Colonic mucosa (tissue), 4 donors: Measurements from ENCODE around the gene CABCOCO1. TPM values are rescaled to one million over a fixed set of nuclear protein-coding genes. Genes with fewer than 3 reads are reported as not detected.

Experiments
- DNase-seq: peaks from one replicate; pipeline ENCODE4 v3.0.0-alpha.2; 2020
- H3K27ac ChIP-seq: fragments of 200-600 bp; one replicate; pipeline ENCODE4 v1.8.0; 2021
- H3K27me3 ChIP-seq: fragments of 200-600 bp; one replicate; pipeline ENCODE4 v1.8.0; 2021
- H3K36me3 ChIP-seq: fragments of 200-600 bp; one replicate; pipeline ENCODE4 v1.8.0; 2021
- H3K4me1 ChIP-seq: fragments of 200-600 bp; one replicate; pipeline ENCODE4 v1.8.0; 2021; ENCODE audit warnings: mild to moderate bottlenecking
- H3K4me3 ChIP-seq: fragments of 200-600 bp; one replicate; pipeline ENCODE4 v1.8.0; 2021
- H3K9ac ChIP-seq, 2 donors: one replicate each; pipeline ENCODE4 v1.7.0; 2013; ENCODE audit warnings: control low read depth in 2 of 2, low read depth in 2 of 2, low read length in 2 of 2
- H3K9me3 ChIP-seq: fragments of 200-600 bp; one replicate; pipeline ENCODE4 v1.8.0; 2021
- CTCF ChIP-seq: fragments of 200-600 bp; IDR thresholded peaks from one replicate; pipeline ENCODE4 v1.8.0; 2022; ENCODE audit warnings: antibody characterized with exemption, mild to moderate bottlenecking
- intact Hi-C: fragments of 100-400 bp; cut with DNase I; formaldehyde crosslinking; loops from one replicate; pipeline ENCODE4 v1.14.1; 2022
- total RNA-seq, 2 donors: library from RNA; stranded (reverse); fragmentation: NEBNext Ultra II Directional in 1 of 2; extraction: Animal tissue kit (Norgen Biotek cat#: 25700) in 1 of 2; gene quantifications; one replicate each; pipeline ENCODE4 v1.2.1, GENCODE V29; 2021
- donor health status: healthy.
- donor health status: DM: no; HTN: no; CAD: no.
- donor health status: DM: no; HTN: no; CAD: no.

CABCOCO1 gene
- total RNA-seq, 2 donors from 2014 or later: not detected

GRCh38 chr10:61642150-61642571 lies 20.6 kb upstream of the CABCOCO1 start:
- H3K36me3 ChIP-seq: no peaks in the 10 kb centered on the region
- no peak overlapping the region for H3K9ac ChIP-seq
- H3K27me3 ChIP-seq: no peaks in the 10 kb centered on the region
- no peaks in the 10 kb centered on the region for H3K9me3 ChIP-seq
- intact Hi-C loops: no loop called here
- TF ChIP-seq CTCF: no peak
- DNase-seq: no peak
- no peak overlapping the region for H3K27ac ChIP-seq
- no peaks in the 10 kb centered on the region for H3K4me1 ChIP-seq
- H3K4me3 ChIP-seq: no peak overlapping the region

GRCh38 chr10:61642676-61643075 lies 20.1 kb upstream of the CABCOCO1 start:
- Histone ChIP-seq H3K9ac (no peak overlapping the region), H3K4me1 (no peaks in the 10 kb centered on the region), H3K9me3 (no peaks in the 10 kb centered on the region), H3K4me3 (no peak overlapping the region), H3K36me3 (no peaks in the 10 kb centered on the region), H3K27me3 (no peaks in the 10 kb centered on the region), H3K27ac (no peak overlapping the region)
- no peak for DNase-seq
- intact Hi-C loops: no loop called here
- no peak for TF ChIP-seq CTCF

- no peaks in the 10 kb centered on the region for H3K4me1 ChIP-seq
- no peak for DNase-seq
- intact Hi-C loops: no loop called here
Observed at GRCh38 chr10:61643316-61643751, 19.4 kb upstream of the CABCOCO1 start.

GRCh38 chr10:61653699-61654098 lies 9.0 kb upstream of the CABCOCO1 start:
- no peak for TF ChIP-seq CTCF
- no peaks in the 10 kb centered on the region for H3K27me3 ChIP-seq
- H3K9ac ChIP-seq: no peak overlapping the region
- H3K27ac ChIP-seq: no peak overlapping the region
- DNase-seq: no peak
- H3K36me3 ChIP-seq: no peaks in the 10 kb centered on the region
- intact Hi-C loops: no loop called here
- H3K4me3 ChIP-seq: no peak overlapping the region
- no peaks in the 10 kb centered on the region for H3K9me3 ChIP-seq
- no peaks in the 10 kb centered on the region for H3K4me1 ChIP-seq

More at GRCh38 chr10:61643316-61643751, 19.4 kb upstream of the CABCOCO1 start:
- Histone ChIP-seq H3K9me3 (no peaks in the 10 kb centered on the region), H3K4me3 (no peak overlapping the region), H3K9ac (no peak overlapping the region), H3K36me3 (no peaks in the 10 kb centered on the region), H3K27ac (no peak overlapping the region), H3K27me3 (no peaks in the 10 kb centered on the region)
- no peak for TF ChIP-seq CTCF

GRCh38 chr10:61655335-61655851 lies 7.3 kb upstream of the CABCOCO1 start:
- Histone ChIP-seq H3K9ac (no peak overlapping the region), H3K27ac (no peak overlapping the region), H3K4me3 (no peak overlapping the region), H3K36me3 (no peaks in the 10 kb centered on the region), H3K9me3 (no peaks in the 10 kb centered on the region), H3K27me3 (no peaks in the 10 kb centered on the region), H3K4me1 (no peaks in the 10 kb centered on the region)
- no peak for TF ChIP-seq CTCF
- no peak for DNase-seq
- intact Hi-C loops: no loop called here
